ENCODE data around the gene GPR107.

The GPR107 gene

GRCh38 chr9:130138171-130138653 lies 84.5 kb downstream of the GPR107 start:
- peak overlapping the region; percentile 4 for H3K9ac ChIP-seq (ENCODE audit: insufficient read length, low read depth)
- no peaks in the 10 kb centered on the region for H3K27me3 ChIP-seq (ENCODE audit: insufficient read depth, insufficient read length)
- no peak overlapping the region for H3K4me3 ChIP-seq (ENCODE audit: insufficient read length, low read depth)
- TF ChIP-seq ZNF274 (IDR thresholded peaks at IDR 0.05; ENCODE audit: low read depth, low read length) = no peak
- no peak for TF ChIP-seq SUZ12 (IDR thresholded peaks at IDR 0.05; ENCODE audit: extremely low read depth, insufficient read depth, insufficient read length)
- no peak for TF ChIP-seq YY1 (IDR thresholded peaks at IDR 0.05; ENCODE audit: insufficient read depth, insufficient read length)
- DNase-seq (ENCODE audit: low read depth, low spot score) = peak; percentile 60
- H3K9me3 ChIP-seq (ENCODE audit: insufficient read depth, low read length) = no peaks in the 10 kb centered on the region
- peaks cover 26% of the 10 kb centered on the region for H3K36me3 ChIP-seq (ENCODE audit: insufficient read depth, insufficient read length, low read length)
- peaks cover 28% of the 10 kb centered on the region for H3K4me1 ChIP-seq (ENCODE audit: insufficient read depth, insufficient read length)

GRCh38 chr9:130138791-130139190 lies 85.1 kb downstream of the GPR107 start:
- no peak overlapping the region for H3K4me3 ChIP-seq (ENCODE audit: insufficient read length, low read depth)
- peaks cover 20% of the 10 kb centered on the region for H3K36me3 ChIP-seq (ENCODE audit: insufficient read depth, insufficient read length, low read length)
- no peaks in the 10 kb centered on the region for H3K9me3 ChIP-seq (ENCODE audit: insufficient read depth, low read length)
- no peak overlapping the region for H3K9ac ChIP-seq (ENCODE audit: insufficient read length, low read depth)
- DNase-seq (ENCODE audit: low read depth, low spot score) = no peak
- no peaks in the 10 kb centered on the region for H3K27me3 ChIP-seq (ENCODE audit: insufficient read depth, insufficient read length)
- peaks cover 31% of the 10 kb centered on the region for H3K4me1 ChIP-seq (ENCODE audit: insufficient read depth, insufficient read length)
- no peak for TF ChIP-seq SUZ12 (IDR thresholded peaks at IDR 0.05; ENCODE audit: extremely low read depth, insufficient read depth, insufficient read length)

GRCh38 chr9:130139251-130139650 lies 85.5 kb downstream of the GPR107 start:
- Histone ChIP-seq H3K27me3 (ENCODE audit: insufficient read depth, insufficient read length) (no peaks in the 10 kb centered on the region), H3K4me3 (ENCODE audit: insufficient read length, low read depth) (no peak overlapping the region), H3K9me3 (ENCODE audit: insufficient read depth, low read length) (no peaks in the 10 kb centered on the region), H3K4me1 (ENCODE audit: insufficient read depth, insufficient read length) (peaks cover 35% of the 10 kb centered on the region), H3K36me3 (ENCODE audit: insufficient read depth, insufficient read length, low read length) (peaks cover 15% of the 10 kb centered on the region), H3K9ac (ENCODE audit: insufficient read length, low read depth) (no peak overlapping the region)
- DNase-seq (ENCODE audit: low read depth, low spot score) = no peak
- TF ChIP-seq ZNF274 (IDR thresholded peaks at IDR 0.05; ENCODE audit: low read depth, low read length) = no peak
- TF ChIP-seq YY1 (IDR thresholded peaks at IDR 0.05; ENCODE audit: insufficient read depth, insufficient read length) = no peak
- TF ChIP-seq SUZ12 (IDR thresholded peaks at IDR 0.05; ENCODE audit: extremely low read depth, insufficient read depth, insufficient read length) = no peak

- no peak overlapping the region for H3K9ac ChIP-seq (ENCODE audit: insufficient read length, low read depth)
- peaks cover 35% of the 10 kb centered on the region for H3K4me1 ChIP-seq (ENCODE audit: insufficient read depth, insufficient read length)
- no peak overlapping the region for H3K4me3 ChIP-seq (ENCODE audit: insufficient read length, low read depth)
- no peak for DNase-seq (ENCODE audit: low read depth, low spot score)
- H3K27me3 ChIP-seq (ENCODE audit: insufficient read depth, insufficient read length) = no peaks in the 10 kb centered on the region
- H3K36me3 ChIP-seq (ENCODE audit: insufficient read depth, insufficient read length, low read length) = peaks cover 11% of the 10 kb centered on the region
- H3K9me3 ChIP-seq (ENCODE audit: insufficient read depth, low read length) = no peaks in the 10 kb centered on the region
- TF ChIP-seq SUZ12 (IDR thresholded peaks at IDR 0.05; ENCODE audit: extremely low read depth, insufficient read depth, insufficient read length) = no peak
These were observed 87.0 kb downstream of the GPR107 start for GRCh38 chr9:130140706-130141105.

- TF ChIP-seq YY1 (IDR thresholded peaks at IDR 0.05; ENCODE audit: insufficient read depth, insufficient read length) (no peak), ZNF274 (IDR thresholded peaks at IDR 0.05; ENCODE audit: low read depth, low read length) (no peak), SUZ12 (IDR thresholded peaks at IDR 0.05; ENCODE audit: extremely low read depth, insufficient read depth, insufficient read length) (no peak)
- Histone ChIP-seq H3K9ac (ENCODE audit: insufficient read length, low read depth) (no peak overlapping the region), H3K4me1 (ENCODE audit: insufficient read depth, insufficient read length) (peaks cover 35% of the 10 kb centered on the region), H3K27me3 (ENCODE audit: insufficient read depth, insufficient read length) (no peaks in the 10 kb centered on the region), H3K4me3 (ENCODE audit: insufficient read length, low read depth) (no peak overlapping the region), H3K9me3 (ENCODE audit: insufficient read depth, low read length) (no peaks in the 10 kb centered on the region), H3K36me3 (ENCODE audit: insufficient read depth, insufficient read length, low read length) (peaks cover 3% of the 10 kb centered on the region)
- DNase-seq (ENCODE audit: low read depth, low spot score) = no peak
These were observed 88.3 kb downstream of the GPR107 start for GRCh38 chr9:130142056-130142455.

GRCh38 chr9:130142641-130143040 lies 88.9 kb downstream of the GPR107 start:
- no peak overlapping the region for H3K4me3 ChIP-seq (ENCODE audit: insufficient read length, low read depth)
- H3K9ac ChIP-seq (ENCODE audit: insufficient read length, low read depth) = no peak overlapping the region
- no peak for DNase-seq (ENCODE audit: low read depth, low spot score)
- no peaks in the 10 kb centered on the region for H3K9me3 ChIP-seq (ENCODE audit: insufficient read depth, low read length)
- TF ChIP-seq SUZ12 (IDR thresholded peaks at IDR 0.05; ENCODE audit: extremely low read depth, insufficient read depth, insufficient read length) = no peak
- no peak for TF ChIP-seq YY1 (IDR thresholded peaks at IDR 0.05; ENCODE audit: insufficient read depth, insufficient read length)
- TF ChIP-seq ZNF274 (IDR thresholded peaks at IDR 0.05; ENCODE audit: low read depth, low read length) = no peak
- H3K36me3 ChIP-seq (ENCODE audit: insufficient read depth, insufficient read length, low read length) = no peaks in the 10 kb centered on the region
- peaks cover 35% of the 10 kb centered on the region for H3K4me1 ChIP-seq (ENCODE audit: insufficient read depth, insufficient read length)
- no peaks in the 10 kb centered on the region for H3K27me3 ChIP-seq (ENCODE audit: insufficient read depth, insufficient read length)

- Histone ChIP-seq H3K9me3 (ENCODE audit: insufficient read depth, low read length) (no peaks in the 10 kb centered on the region), H3K9ac (ENCODE audit: insufficient read length, low read depth) (peak overlapping the region; percentile 43), H3K27me3 (ENCODE audit: insufficient read depth, insufficient read length) (no peaks in the 10 kb centered on the region), H3K4me1 (ENCODE audit: insufficient read depth, insufficient read length) (peaks cover 32% of the 10 kb centered on the region), H3K36me3 (ENCODE audit: insufficient read depth, insufficient read length, low read length) (no peaks in the 10 kb centered on the region), H3K4me3 (ENCODE audit: insufficient read length, low read depth) (no peak overlapping the region)
- TF ChIP-seq ZNF274 (IDR thresholded peaks at IDR 0.05; ENCODE audit: low read depth, low read length) (no peak), SUZ12 (IDR thresholded peaks at IDR 0.05; ENCODE audit: extremely low read depth, insufficient read depth, insufficient read length) (no peak), YY1 (IDR thresholded peaks at IDR 0.05; ENCODE audit: insufficient read depth, insufficient read length) (no peak)
- DNase-seq (ENCODE audit: low read depth, low spot score) = no peak
These were observed 89.7 kb downstream of the GPR107 start for GRCh38 chr9:130143279-130143893.

Measured in NT2/D1 (cell line).